Lung (tissue), 12 donors: ENCODE data around the gene DENND2A. TPM values are rescaled to one million over a fixed set of nuclear protein-coding genes. Genes with fewer than 3 reads are reported as not detected.
"Not testable (repeated sequence)": the region's sequence is repeated elsewhere in the genome, so short reads cannot be mapped to it uniquely, and the experiment has no call there.

Experiments used
- ATAC-seq: fragments of 200-7000 bp; cut with Tn5 transposase; one replicate; pipeline ENCODE4 v1.9.1; 2020; ENCODE audit warnings: moderate number of reproducible peaks; ENCODE audit not compliant: insufficient read depth, low FRiP score
- DNase-seq, 3 donors: peaks; one replicate each; pipeline ENCODE4 v3.0.0-alpha.2; 2013 to 2017
- H3K27ac ChIP-seq, 2 donors: one replicate each; pipeline ENCODE4 v1.5.1; 2013; ENCODE audit warnings: mild to moderate bottlenecking in 2 of 2, moderate library complexity in 2 of 2, control low read depth in 1 of 2, inconsistent platforms in 1 of 2, low read depth in 1 of 2, low read length in 1 of 2
- H3K27me3 ChIP-seq, 3 donors: one replicate each; pipeline ENCODE4 v1.5.1; 2013; ENCODE audit warnings: low read length in 2 of 3; ENCODE audit not compliant: control insufficient read depth in 3 of 3, insufficient read depth in 3 of 3
- H3K36me3 ChIP-seq, 4 donors: one replicate each; pipeline ENCODE4 v1.5.1; 2013; ENCODE audit warnings: low read length in 4 of 4, mild to moderate bottlenecking in 1 of 4, moderate library complexity in 1 of 4; ENCODE audit not compliant: control insufficient read depth in 4 of 4, insufficient read depth in 4 of 4
- H3K4me1 ChIP-seq, 5 donors: one replicate each; pipeline ENCODE4 v1.5.1; 2013; ENCODE audit warnings: low read length in 5 of 5, mild to moderate bottlenecking in 2 of 5, moderate library complexity in 1 of 5; ENCODE audit not compliant: control insufficient read depth in 5 of 5, insufficient read depth in 5 of 5
- H3K4me3 ChIP-seq: one replicate; pipeline ENCODE4 v1.5.1; 2013; ENCODE audit warnings: mild to moderate bottlenecking, control low read depth, moderate library complexity
- H3K9ac ChIP-seq, 2 donors: one replicate each; pipeline ENCODE4 v1.5.1; 2013; ENCODE audit warnings: low read length in 2 of 2, control low read depth in 1 of 2; ENCODE audit not compliant: insufficient read depth in 1 of 2
- H3K9me3 ChIP-seq, 4 donors: one replicate each; pipeline ENCODE4 v1.5.1; 2013; ENCODE audit warnings: low read length in 3 of 4, mild to moderate bottlenecking in 1 of 4, moderate library complexity in 1 of 4; ENCODE audit not compliant: control insufficient read depth in 4 of 4, insufficient read depth in 3 of 4
- CTCF ChIP-seq: IDR thresholded peaks from 2 replicates; pipeline ENCODE4 v1.5.1; 2012; ENCODE audit warnings: mild to moderate bottlenecking; ENCODE audit errors: control extremely low read depth, extremely low read depth
- WGBS, 2 donors: extraction: QIAGEN DNeasy Blood & Tissue Kit; methylation state at CpG; one replicate each; pipeline ENCODE4 v1.1.7; 2013; 5-methylcytosine and 5-hydroxymethylcytosine counted together
- polyA plus RNA-seq, 2 donors: library from polyadenylated mRNA; stranded (reverse); fragments of 200-250 nt; gene quantifications; one replicate each; pipeline ENCODE4 v1.2.1, GENCODE V29; 2013
- total RNA-seq, 2 donors: library from RNA; depleted of rRNA in 1 of 2; stranded (reverse); fragments of >200 nt in 1 of 2; gene quantifications; one replicate each; pipeline ENCODE4 v1.2.1, GENCODE V29; 2014 to 2021
- donor health status: control.
- donor health status: control.
- donor health status: Bipolar disorder and iron deficiency.
- donor health status: healthy.
- donor health status: DM: yes; HTN: yes; CAD: no.

DENND2A gene
- total and polyA plus RNA-seq, 4 donors: 4.1 to 32.4 (median 9.7) TPM

- H3K4me1 ChIP-seq: peaks cover 0 to 6% (median 0%) of the 10 kb centered on the region in 5 donors
- no peak for TF ChIP-seq CTCF
- ATAC-seq (no peak), DNase-seq (no peak)
- no peak overlapping the region for H3K9ac ChIP-seq
- H3K9me3 ChIP-seq: no peaks in the 10 kb centered on the region
- no peaks in the 10 kb centered on the region for H3K36me3 ChIP-seq
- no peak overlapping the region for H3K4me3 ChIP-seq
- H3K27me3 ChIP-seq: no peaks in the 10 kb centered on the region
- WGBS, 2 donors: 74 to 92% methylated on average over 1 of the region's 1 CpG
- no peak overlapping the region for H3K27ac ChIP-seq
Measured at GRCh38 chr7:140668641-140669040, 28.0 kb upstream of the DENND2A start.

- Histone ChIP-seq H3K27ac (no peak overlapping the region), H3K36me3 (no peaks in the 10 kb centered on the region)
- DNase-seq: no peak
Measured at GRCh38 chr7:140667476-140667875, 26.9 kb upstream of the DENND2A start.

DNA sequence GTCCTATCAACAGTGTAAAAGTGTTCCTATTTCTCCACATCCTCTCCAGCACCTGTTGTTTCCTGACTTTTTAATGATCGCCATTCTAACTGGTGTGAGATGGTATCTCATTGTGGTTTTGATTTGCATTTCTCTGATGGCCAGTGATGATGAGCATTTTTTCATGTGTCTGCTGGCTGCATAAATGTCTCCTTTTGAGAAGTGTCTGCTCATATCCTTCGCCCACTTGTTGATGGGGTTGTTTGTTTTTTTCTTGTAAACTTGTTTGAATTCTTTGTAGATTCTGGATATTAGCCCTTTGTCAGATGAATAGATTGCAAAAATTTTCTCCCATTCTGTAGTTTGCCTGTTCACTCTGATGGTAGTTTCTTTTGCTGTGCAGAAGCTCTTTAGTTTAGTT lies 22.3 kb upstream of the DENND2A start:
- H3K9ac ChIP-seq, H3K4me3 ChIP-seq, ATAC-seq, H3K36me3 ChIP-seq, H3K27ac ChIP-seq, DNase-seq, H3K27me3 ChIP-seq, H3K9me3 ChIP-seq, H3K4me1 ChIP-seq: not testable (repeated sequence)
- 45 to 95% methylated on average over 1 of the region's 2 CpGs for WGBS, 2 donors

More at GRCh38 chr7:140667476-140667875, 26.9 kb upstream of the DENND2A start:
- Histone ChIP-seq H3K27me3 (no peaks in the 10 kb centered on the region), H3K9ac (no peak overlapping the region), H3K4me1 (no peaks in the 10 kb centered on the region), H3K9me3 (no peaks in the 10 kb centered on the region), H3K4me3 (no peak overlapping the region)
- no peak for TF ChIP-seq CTCF
- WGBS, 2 donors: 78 to 82% methylated on average over 1 of the region's 1 CpG
- no peak for ATAC-seq

DNA sequence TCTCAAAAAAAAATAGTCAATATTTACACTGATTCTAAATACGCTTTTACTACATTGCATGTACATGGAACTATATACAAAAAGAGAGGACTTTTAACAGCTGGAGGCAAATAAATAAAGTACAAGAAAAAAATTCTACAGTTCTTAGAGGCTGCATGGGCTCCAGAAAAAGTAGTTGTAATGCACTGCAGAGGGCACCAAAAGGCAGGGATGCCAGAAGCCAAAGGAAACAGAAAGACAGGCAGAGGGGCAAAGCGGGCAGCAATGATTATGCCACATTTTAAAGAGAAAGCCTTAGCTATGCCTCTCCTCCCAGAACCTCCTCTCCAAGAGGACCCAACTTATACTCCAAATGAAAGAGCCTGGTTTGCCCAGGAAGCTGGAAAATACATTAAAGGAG lies 20.5 kb upstream of the DENND2A start:
- Histone ChIP-seq H3K9ac (no peak overlapping the region), H3K36me3 (no peaks in the 10 kb centered on the region), H3K27ac (no peak overlapping the region), H3K9me3 (no peaks in the 10 kb centered on the region), H3K4me3 (no peak overlapping the region), H3K4me1 (peaks cover 0 to 10% (median 5%) of the 10 kb centered on the region in 5 donors), H3K27me3 (no peaks in the 10 kb centered on the region)
- ATAC-seq (no peak), DNase-seq (peak in 1 of 3 donors; percentile 45)
- WGBS, 2 donors: 51 to 53% methylated on average over 2 of the region's 2 CpGs
- no peak for TF ChIP-seq CTCF
